CD14-positive monocyte (primary cell): ENCODE measurements around the gene TRIM45. TPM values are rescaled to one million over a fixed set of nuclear protein-coding genes. Genes with fewer than 3 reads are reported as not detected.

Experiments
- DNase-seq, 3 donors: peaks; one replicate each; pipeline ENCODE4 v3.0.0-alpha.2; 2011 to 2022
- H2AFZ ChIP-seq: 2 replicates; pipeline ENCODE4 v1.6.0; 2012; ENCODE audit warnings: mild to moderate bottlenecking, low read depth, low read length, inconsistent platforms; ENCODE audit not compliant: insufficient read depth, poor library complexity, severe bottlenecking
- H3K27ac ChIP-seq, 2 donors: 1 replicate in 1 of 2; 2 replicates in 1 of 2; pipeline ENCODE4 v1.5.1; 2012 to 2013; ENCODE audit warnings: low read length in 2 of 2, control low read depth in 1 of 2, inconsistent platforms in 1 of 2, low read depth in 1 of 2, mild to moderate bottlenecking in 1 of 2
- H3K27me3 ChIP-seq, 2 donors: one replicate each; pipeline versions ENCODE4 v1.6.0 to v1.6.1; 2011 to 2013; ENCODE audit warnings: low read length in 2 of 2; ENCODE audit not compliant: control insufficient read depth in 2 of 2, insufficient read depth in 2 of 2
- H3K36me3 ChIP-seq, 2 donors: replicated peaks in 1 of 2; 1 replicate in 1 of 2; 2 replicates in 1 of 2; pipeline versions ENCODE4 v1.5.1 to v1.6.1; 2012 to 2013; ENCODE audit warnings: low read length in 2 of 2, control low read depth in 1 of 2, inconsistent platforms in 1 of 2, mild to moderate bottlenecking in 1 of 2; ENCODE audit not compliant: insufficient read depth in 2 of 2, control insufficient read depth in 1 of 2
- H3K4me1 ChIP-seq, 2 donors: 1 replicate in 1 of 2; 2 replicates in 1 of 2; pipeline versions ENCODE4 v1.5.1 to v1.6.1; 2012 to 2013; ENCODE audit warnings: low read length in 2 of 2, control low read depth in 1 of 2, inconsistent platforms in 1 of 2, mild to moderate bottlenecking in 1 of 2, moderate library complexity in 1 of 2; ENCODE audit not compliant: insufficient read depth in 2 of 2, control insufficient read depth in 1 of 2
- H3K4me2 ChIP-seq: replicated peaks from 2 replicates; pipeline ENCODE3; 2012; ENCODE audit warnings: low read length, moderate library complexity, mild to moderate bottlenecking; ENCODE audit not compliant: poor library complexity, severe bottlenecking; ENCODE audit errors: extremely low read depth
- H3K4me3 ChIP-seq, 3 experiments: fragments of 200-600 bp in 1 of 3; sonication (generic) in 1 of 3; replicated peaks in 1 of 3; 1 replicate in 2 of 3; 2 replicates in 1 of 3; pipeline ENCODE4 v1.5.1; 2011 to 2013; ENCODE audit warnings: low read length in 3 of 3, mild to moderate bottlenecking in 3 of 3, control low read depth in 2 of 3, low read depth in 2 of 3, inconsistent platforms in 1 of 3, moderate library complexity in 1 of 3
- H3K79me2 ChIP-seq: 2 replicates; pipeline ENCODE4 v1.6.0; 2012; ENCODE audit warnings: mild to moderate bottlenecking, control low read depth, inconsistent platforms, low read length, moderate library complexity; ENCODE audit not compliant: insufficient read depth
- H3K9ac ChIP-seq: 2 replicates; pipeline ENCODE4 v1.6.0; 2017; ENCODE audit warnings: low read length, mild to moderate bottlenecking; ENCODE audit not compliant: insufficient read depth, poor library complexity, severe bottlenecking
- H3K9me3 ChIP-seq, 2 donors: replicated peaks in 1 of 2; 1 replicate in 1 of 2; 2 replicates in 1 of 2; pipeline versions ENCODE4 v1.5.1 to v1.6.1; 2012 to 2013; ENCODE audit warnings: low read length in 2 of 2, control low read depth in 1 of 2; ENCODE audit not compliant: control insufficient read depth in 1 of 2, insufficient read depth in 1 of 2
- H4K20me1 ChIP-seq: 2 replicates; pipeline ENCODE4 v1.6.0; 2012; ENCODE audit warnings: mild to moderate bottlenecking, low read length, control low read depth, moderate library complexity; ENCODE audit not compliant: insufficient read depth
- H3K27ac Mint-ChIP-seq, 7 donors: one replicate each; pipeline ENCODE4 v1.8.0; 2020; ENCODE audit warnings: mild to moderate bottlenecking in 7 of 7, mixed read lengths in 7 of 7, moderate library complexity in 6 of 7, inconsistent platforms in 2 of 7
- H3K27me3 Mint-ChIP-seq, 3 donors: one replicate each; pipeline ENCODE4 v1.8.0; 2021 to 2022; ENCODE audit warnings: low read depth in 3 of 3, mild to moderate bottlenecking in 3 of 3, mixed read lengths in 3 of 3, moderate library complexity in 3 of 3, inconsistent platforms in 1 of 3
- H3K36me3 Mint-ChIP-seq, 2 donors: one replicate each; pipeline ENCODE4 v1.8.0; 2020; ENCODE audit warnings: mixed read lengths in 2 of 2, inconsistent platforms in 1 of 2, mild to moderate bottlenecking in 1 of 2
- H3K4me1 Mint-ChIP-seq: one replicate; pipeline ENCODE4 v1.8.0; 2020; ENCODE audit warnings: mild to moderate bottlenecking, mixed read lengths
- H3K4me3 Mint-ChIP-seq, 2 donors: one replicate each; pipeline ENCODE4 v1.8.0; 2020; ENCODE audit warnings: mild to moderate bottlenecking in 2 of 2, mixed read lengths in 2 of 2, moderate library complexity in 1 of 2
- H3K9me3 Mint-ChIP-seq, 7 donors: one replicate each; pipeline ENCODE4 v1.8.0; 2020 to 2022; ENCODE audit warnings: mixed read lengths in 7 of 7, mild to moderate bottlenecking in 6 of 7, moderate library complexity in 6 of 7, inconsistent platforms in 2 of 7
- WGBS: methylation state at CpG from one replicate; pipeline ENCODE4 v1.1.5; 2013; ENCODE audit warnings: missing lambda C conversion rate; ENCODE audit not compliant: insufficient coverage; 5-methylcytosine and 5-hydroxymethylcytosine counted together
- intact Hi-C, 2 donors: fragments of 100-400 bp; cut with micrococcal nuclease; formaldehyde crosslinking; loops; one replicate each; pipeline versions ENCODE4 v1.15.0 to v1.15.1; 2023
- polyA plus RNA-seq, 3 donors: library from polyadenylated mRNA; depleted of rRNA in 1 of 3; unstranded in 2 of 3; stranded (reverse) in 1 of 3; fragments of 300-500 nt in 2 of 3; fragments of >200 nt in 1 of 3; fragmentation: Illumina TruSeq in 2 of 3; gene quantifications; 1 replicate in 2 of 3; 2 replicates in 1 of 3; pipeline ENCODE4 v1.2.3, GENCODE V29; 2012 to 2021
- TF ChIP-seq, protein P1 (sequence below): fragments of 200-600 bp; IDR thresholded peaks from one replicate; pipeline ENCODE4 v1.8.0; 2022; ENCODE audit warnings: antibody characterized with exemption, mild to moderate bottlenecking

The TRIM45 gene
- polyA plus RNA-seq, 3 donors, result 0.85 to 1.4 TPM; not detected in 1

DNA sequence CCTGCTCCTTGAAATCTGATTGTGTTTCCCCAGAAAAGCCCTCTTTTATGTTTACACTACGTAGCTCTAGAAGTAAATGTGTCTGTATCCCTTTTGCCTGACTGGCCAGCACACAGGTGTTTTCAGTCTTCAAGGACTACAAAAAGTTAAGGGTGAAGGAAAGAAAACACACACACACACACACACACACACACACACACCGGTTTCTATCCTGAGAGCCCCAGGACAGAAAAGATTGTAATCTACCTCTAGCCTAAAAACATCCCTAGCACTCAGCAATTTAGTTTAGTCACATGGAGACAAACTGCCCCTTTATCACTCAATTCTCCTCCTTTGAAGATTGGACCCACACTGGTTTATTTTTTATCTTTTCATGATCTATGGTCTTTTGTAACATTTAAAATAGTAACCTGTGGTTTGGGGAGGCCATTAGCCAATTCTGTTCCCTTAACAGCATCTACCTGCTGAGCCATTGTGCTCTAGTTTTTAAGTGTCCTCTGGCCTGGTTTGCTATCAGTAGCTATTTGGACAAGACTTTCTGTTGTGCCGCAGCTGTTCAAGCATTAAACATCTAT is 15.8 kb upstream of the TRIM45 start:
- peaks cover 3 to 7% (median 6%) of the 10 kb centered on the region in 3 donors for H3K27me3 Mint-ChIP-seq
- no peaks in the 10 kb centered on the region for H3K27me3 ChIP-seq

DNA sequence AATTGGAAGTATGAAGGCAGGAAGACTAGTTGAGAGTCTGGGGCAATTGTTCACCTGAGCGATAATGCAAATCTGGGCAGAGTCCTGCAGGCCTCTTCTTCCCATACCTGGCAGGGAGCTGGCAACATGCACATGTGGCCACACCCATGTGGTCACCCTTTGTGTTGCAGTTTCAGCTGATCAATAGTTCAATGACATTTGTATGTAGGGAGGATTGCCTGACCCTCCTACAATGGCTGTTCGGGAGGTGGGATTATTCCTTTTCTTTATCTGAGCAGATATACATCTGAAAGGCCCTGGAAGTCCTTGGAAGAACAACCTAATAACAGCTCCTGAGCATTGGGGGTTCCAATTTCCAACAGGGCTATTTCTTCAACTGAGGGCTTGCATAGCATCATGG is 15.2 kb upstream of the TRIM45 start:
- no peak for DNase-seq
- 80% methylated on average over 1 of the region's 2 CpGs for WGBS
- intact Hi-C loops, result no loop called here
- Mint-ChIP-seq H3K4me3 (no peak overlapping the region), H3K4me1 (no peaks in the 10 kb centered on the region), H3K27me3 (peaks cover 3 to 8% (median 7%) of the 10 kb centered on the region in 3 donors), H3K9me3 (peaks cover 0 to 1% (median 0%) of the 10 kb centered on the region in 7 donors), H3K27ac (no peak overlapping the region), H3K36me3 (no peaks in the 10 kb centered on the region)
- H3K79me2 ChIP-seq, result no peaks in the 10 kb centered on the region
- no peaks in the 10 kb centered on the region for H3K9me3 ChIP-seq
- H3K27me3 ChIP-seq, result no peaks in the 10 kb centered on the region
- no peak overlapping the region for H3K9ac ChIP-seq
- no peaks in the 10 kb centered on the region for H3K4me1 ChIP-seq
- TF ChIP-seq, protein P1, sequence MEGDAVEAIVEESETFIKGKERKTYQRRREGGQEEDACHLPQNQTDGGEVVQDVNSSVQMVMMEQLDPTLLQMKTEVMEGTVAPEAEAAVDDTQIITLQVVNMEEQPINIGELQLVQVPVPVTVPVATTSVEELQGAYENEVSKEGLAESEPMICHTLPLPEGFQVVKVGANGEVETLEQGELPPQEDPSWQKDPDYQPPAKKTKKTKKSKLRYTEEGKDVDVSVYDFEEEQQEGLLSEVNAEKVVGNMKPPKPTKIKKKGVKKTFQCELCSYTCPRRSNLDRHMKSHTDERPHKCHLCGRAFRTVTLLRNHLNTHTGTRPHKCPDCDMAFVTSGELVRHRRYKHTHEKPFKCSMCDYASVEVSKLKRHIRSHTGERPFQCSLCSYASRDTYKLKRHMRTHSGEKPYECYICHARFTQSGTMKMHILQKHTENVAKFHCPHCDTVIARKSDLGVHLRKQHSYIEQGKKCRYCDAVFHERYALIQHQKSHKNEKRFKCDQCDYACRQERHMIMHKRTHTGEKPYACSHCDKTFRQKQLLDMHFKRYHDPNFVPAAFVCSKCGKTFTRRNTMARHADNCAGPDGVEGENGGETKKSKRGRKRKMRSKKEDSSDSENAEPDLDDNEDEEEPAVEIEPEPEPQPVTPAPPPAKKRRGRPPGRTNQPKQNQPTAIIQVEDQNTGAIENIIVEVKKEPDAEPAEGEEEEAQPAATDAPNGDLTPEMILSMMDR, result no peak
- H3K4me3 ChIP-seq, result no peak overlapping the region
- no peaks in the 10 kb centered on the region for H4K20me1 ChIP-seq
- no peak overlapping the region for H3K4me2 ChIP-seq
- no peaks in the 10 kb centered on the region for H3K36me3 ChIP-seq
- no peak overlapping the region for H3K27ac ChIP-seq
- H2AFZ ChIP-seq, result no peak overlapping the region

More for the DNA sequence above, 15.8 kb upstream of the TRIM45 start:
- no peak overlapping the region for H2AFZ ChIP-seq
- no peak overlapping the region for H3K27ac ChIP-seq
- no peaks in the 10 kb centered on the region for H3K36me3 ChIP-seq
- H3K4me2 ChIP-seq, result no peak overlapping the region
- H3K4me3 Mint-ChIP-seq, result no peak overlapping the region
- H3K27ac Mint-ChIP-seq, result no peak overlapping the region
- H3K9me3 ChIP-seq, result no peaks in the 10 kb centered on the region
- no peak for DNase-seq
- no peak overlapping the region for H3K9ac ChIP-seq
- 100% methylated on average over 1 of the region's 3 CpGs for WGBS
- TF ChIP-seq, protein P1, result no peak
- H3K4me1 Mint-ChIP-seq, result no peaks in the 10 kb centered on the region
- H3K36me3 Mint-ChIP-seq, result no peaks in the 10 kb centered on the region
- peaks cover 0 to 1% (median 0%) of the 10 kb centered on the region in 7 donors for H3K9me3 Mint-ChIP-seq
- intact Hi-C loops, result no loop called here
- H3K79me2 ChIP-seq, result no peaks in the 10 kb centered on the region
- H3K4me1 ChIP-seq, result no peaks in the 10 kb centered on the region
- no peaks in the 10 kb centered on the region for H4K20me1 ChIP-seq
- no peak overlapping the region for H3K4me3 ChIP-seq
